ENCODE results near the gene HSD3B2. TPM values are rescaled to one million over a fixed set of nuclear protein-coding genes. Genes with fewer than 3 reads are reported as not detected.

HSD3B2 gene
- polyA plus RNA-seq, 4 donors: 0.07 to 2.8 (median 1.6) TPM; not detected in 1

DNA sequence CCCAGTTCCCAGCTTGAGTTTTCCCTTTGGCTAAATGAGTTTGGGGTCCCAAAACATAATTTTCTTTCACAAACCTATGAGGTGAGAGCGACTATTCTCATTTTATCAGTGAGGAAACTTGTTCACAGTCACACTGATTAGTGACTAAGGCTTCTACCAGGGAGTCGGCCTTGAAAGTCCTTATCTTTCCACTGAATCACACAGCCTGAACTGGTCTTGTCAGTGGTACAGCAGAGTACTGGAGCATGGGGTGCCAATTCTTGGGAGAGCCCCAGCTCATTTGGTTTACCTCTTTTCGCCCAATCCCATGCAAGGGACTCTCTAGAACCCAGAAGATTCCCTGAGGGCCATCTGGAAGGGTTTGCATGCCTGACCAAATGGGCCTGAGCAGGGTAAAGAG, 16.9 kb downstream of the HSD3B2 start:
- no peak for FAIRE-seq
- peak; percentile 18 to 26 for DNase-seq
- no peaks in the 10 kb centered on the region for H3K9me3 ChIP-seq (ENCODE audit: control insufficient read depth in 2 of 2, insufficient read depth in 1 of 2, low read depth in 1 of 2, low read length in 1 of 2)

DNA sequence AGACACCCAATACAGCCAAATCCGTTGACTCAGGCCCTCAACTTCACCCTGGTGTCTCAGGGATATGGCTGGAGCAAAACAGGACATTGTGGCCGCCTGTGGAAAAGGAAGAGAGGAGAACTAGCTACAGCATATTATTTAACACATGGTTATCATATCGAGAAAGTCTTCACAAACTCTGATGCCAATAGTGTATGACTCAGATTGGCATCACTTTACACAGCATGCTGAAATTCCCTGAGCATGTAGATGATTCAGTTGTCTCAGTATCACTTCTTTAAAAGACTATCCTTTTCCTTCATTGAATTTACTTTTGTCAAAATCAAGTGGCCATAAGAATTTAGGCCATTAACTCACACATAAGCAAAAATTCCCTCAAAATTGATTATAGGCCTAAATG, 20.1 kb downstream of the HSD3B2 start:
- no peaks in the 10 kb centered on the region for H3K9me3 ChIP-seq (ENCODE audit: control insufficient read depth in 2 of 2, insufficient read depth in 1 of 2, low read depth in 1 of 2, low read length in 1 of 2)
- no peak overlapping the region for H3K27ac ChIP-seq (ENCODE audit: low read depth in 1 of 3, low read length in 2 of 3)
- DNase-seq: no peak
- no peak overlapping the region for H3K4me3 ChIP-seq (ENCODE audit: low read depth in 1 of 3, low read length in 3 of 3)
- WGBS, 3 donors: 73 to 87% (median 86%) methylated on average over 3 of the region's 3 CpGs
- H3K27me3 ChIP-seq (ENCODE audit: control insufficient read depth in 3 of 3, insufficient read depth in 3 of 3, low read length in 3 of 3): no peaks in the 10 kb centered on the region
- H3K4me1 ChIP-seq (ENCODE audit: control insufficient read depth in 3 of 3, insufficient read depth in 2 of 3, low read depth in 1 of 3, low read length in 2 of 3): peaks cover 0 to 17% (median 0%) of the 10 kb centered on the region in 3 donors
- no peaks in the 10 kb centered on the region for H3K36me3 ChIP-seq (ENCODE audit: control insufficient read depth in 3 of 3, insufficient read depth in 2 of 3, low read depth in 1 of 3, low read length in 3 of 3)
- no peak for FAIRE-seq

More for the DNA sequence above, 16.9 kb downstream of the HSD3B2 start:
- Histone ChIP-seq H3K36me3 (ENCODE audit: control insufficient read depth in 3 of 3, insufficient read depth in 2 of 3, low read depth in 1 of 3, low read length in 3 of 3) (no peaks in the 10 kb centered on the region), H3K27me3 (ENCODE audit: control insufficient read depth in 3 of 3, insufficient read depth in 3 of 3, low read length in 3 of 3) (no peaks in the 10 kb centered on the region), H3K4me1 (ENCODE audit: control insufficient read depth in 3 of 3, insufficient read depth in 2 of 3, low read depth in 1 of 3, low read length in 2 of 3) (peaks cover 0 to 14% (median 0%) of the 10 kb centered on the region in 3 donors), H3K4me3 (ENCODE audit: low read depth in 1 of 3, low read length in 3 of 3) (no peak overlapping the region), H3K27ac (ENCODE audit: low read depth in 1 of 3, low read length in 2 of 3) (no peak overlapping the region)
- 31 to 66% (median 47%) methylated on average over 3 of the region's 3 CpGs for WGBS, 3 donors

DNA sequence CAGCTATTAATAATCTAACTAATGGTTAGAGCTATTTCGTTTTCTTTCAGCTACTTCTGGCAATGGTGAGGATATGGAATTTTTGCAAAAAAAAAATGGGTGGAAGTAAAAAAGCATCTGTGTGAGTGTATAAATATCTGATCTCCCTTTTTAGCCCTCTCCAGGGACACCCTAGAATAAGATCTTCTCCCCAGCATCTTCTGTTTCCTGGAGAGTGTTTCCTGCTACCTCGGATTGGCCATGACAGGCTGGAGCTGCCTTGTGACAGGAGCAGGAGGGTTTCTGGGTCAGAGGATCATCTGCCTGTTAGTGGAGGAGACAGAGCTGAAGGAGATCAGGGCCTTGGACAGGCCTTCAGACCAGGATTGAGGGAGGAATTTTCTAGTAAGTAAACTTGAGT, 23.8 kb downstream of the HSD3B2 start:
- Histone ChIP-seq H3K4me1 (ENCODE audit: control insufficient read depth in 3 of 3, insufficient read depth in 2 of 3, low read depth in 1 of 3, low read length in 2 of 3) (peaks cover 0 to 17% (median 0%) of the 10 kb centered on the region in 3 donors), H3K9me3 (ENCODE audit: control insufficient read depth in 2 of 2, insufficient read depth in 1 of 2, low read depth in 1 of 2, low read length in 1 of 2) (no peaks in the 10 kb centered on the region), H3K27ac (ENCODE audit: low read depth in 1 of 3, low read length in 2 of 3) (no peak overlapping the region), H3K27me3 (ENCODE audit: control insufficient read depth in 3 of 3, insufficient read depth in 3 of 3, low read length in 3 of 3) (no peaks in the 10 kb centered on the region), H3K36me3 (ENCODE audit: control insufficient read depth in 3 of 3, insufficient read depth in 2 of 3, low read depth in 1 of 3, low read length in 3 of 3) (no peaks in the 10 kb centered on the region), H3K4me3 (ENCODE audit: low read depth in 1 of 3, low read length in 3 of 3) (no peak overlapping the region)
- FAIRE-seq (no peak), DNase-seq (no peak)
- WGBS, 3 donors: 57 to 70% (median 61%) methylated on average over 2 of the region's 2 CpGs

DNA sequence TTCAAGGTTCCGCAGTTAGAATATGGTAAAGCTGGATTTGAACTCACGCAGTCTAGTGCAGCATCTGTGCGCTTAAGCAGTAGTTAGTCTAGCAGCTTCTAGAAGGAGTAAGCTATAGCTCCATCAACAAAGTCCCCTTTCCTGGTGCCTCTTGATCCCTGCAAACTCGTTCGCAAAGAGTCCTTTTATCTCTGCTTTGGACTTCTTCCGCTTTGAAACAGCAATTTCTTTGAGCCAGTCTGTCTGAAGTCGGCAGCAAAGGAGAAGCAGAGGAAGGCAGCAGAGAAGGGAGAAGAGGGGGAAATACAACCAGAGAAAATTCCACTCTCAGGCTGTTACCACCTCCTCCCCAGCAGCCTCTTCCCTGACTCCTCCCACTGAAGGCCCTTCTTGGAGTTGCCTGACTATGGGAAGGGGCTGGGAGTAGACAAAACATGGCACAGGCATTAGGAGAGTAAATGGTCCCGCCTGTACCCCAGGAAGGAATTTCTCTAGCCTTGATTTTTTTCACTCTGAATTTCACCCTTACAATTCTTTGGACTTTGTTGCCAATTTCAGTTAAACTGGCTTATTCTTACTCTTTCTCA, 25.9 kb downstream of the HSD3B2 start:
- 68 to 75% (median 73%) methylated on average over 8 of the region's 8 CpGs for WGBS, 3 donors

DNA sequence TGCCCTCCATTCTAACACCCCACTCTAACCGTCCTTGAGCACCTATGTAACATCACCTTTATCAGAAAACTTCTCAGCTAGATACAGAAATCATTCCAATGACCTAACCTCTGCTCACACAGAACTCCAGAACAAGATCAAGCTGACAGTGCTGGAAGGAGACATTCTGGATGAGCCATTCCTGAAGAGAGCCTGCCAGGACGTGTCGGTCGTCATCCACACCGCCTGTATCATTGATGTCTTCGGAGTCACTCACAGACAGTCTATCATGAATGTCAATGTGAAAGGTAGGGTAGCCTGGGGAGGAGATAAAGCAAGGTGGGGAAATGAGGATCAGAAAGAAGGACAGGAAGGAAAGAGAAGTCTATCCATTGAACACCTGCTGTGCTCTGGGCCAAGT, 27.8 kb downstream of the HSD3B2 start:
- Histone ChIP-seq H3K27me3 (ENCODE audit: control insufficient read depth in 3 of 3, insufficient read depth in 3 of 3, low read length in 3 of 3) (no peaks in the 10 kb centered on the region), H3K36me3 (ENCODE audit: control insufficient read depth in 3 of 3, insufficient read depth in 2 of 3, low read depth in 1 of 3, low read length in 3 of 3) (no peaks in the 10 kb centered on the region), H3K4me1 (ENCODE audit: control insufficient read depth in 3 of 3, insufficient read depth in 2 of 3, low read depth in 1 of 3, low read length in 2 of 3) (peaks cover 0 to 23% (median 0%) of the 10 kb centered on the region in 3 donors), H3K4me3 (ENCODE audit: low read depth in 1 of 3, low read length in 3 of 3) (no peak overlapping the region), H3K9me3 (ENCODE audit: control insufficient read depth in 2 of 2, insufficient read depth in 1 of 2, low read depth in 1 of 2, low read length in 1 of 2) (no peaks in the 10 kb centered on the region), H3K27ac (ENCODE audit: low read depth in 1 of 3, low read length in 2 of 3) (no peak overlapping the region)
- DNase-seq: no peak
- no peak for FAIRE-seq
- 84 to 91% (median 88%) methylated on average over 6 of the region's 6 CpGs for WGBS, 3 donors

More for the DNA sequence above, 25.9 kb downstream of the HSD3B2 start:
- no peak for DNase-seq
- FAIRE-seq: no peak
- Histone ChIP-seq H3K27me3 (ENCODE audit: control insufficient read depth in 3 of 3, insufficient read depth in 3 of 3, low read length in 3 of 3) (no peaks in the 10 kb centered on the region), H3K27ac (ENCODE audit: low read depth in 1 of 3, low read length in 2 of 3) (no peak overlapping the region), H3K9me3 (ENCODE audit: control insufficient read depth in 2 of 2, insufficient read depth in 1 of 2, low read depth in 1 of 2, low read length in 1 of 2) (no peaks in the 10 kb centered on the region), H3K4me1 (ENCODE audit: control insufficient read depth in 3 of 3, insufficient read depth in 2 of 3, low read depth in 1 of 3, low read length in 2 of 3) (peaks cover 0 to 21% (median 0%) of the 10 kb centered on the region in 3 donors), H3K36me3 (ENCODE audit: control insufficient read depth in 3 of 3, insufficient read depth in 2 of 3, low read depth in 1 of 3, low read length in 3 of 3) (no peaks in the 10 kb centered on the region), H3K4me3 (ENCODE audit: low read depth in 1 of 3, low read length in 3 of 3) (no peak overlapping the region)

DNA sequence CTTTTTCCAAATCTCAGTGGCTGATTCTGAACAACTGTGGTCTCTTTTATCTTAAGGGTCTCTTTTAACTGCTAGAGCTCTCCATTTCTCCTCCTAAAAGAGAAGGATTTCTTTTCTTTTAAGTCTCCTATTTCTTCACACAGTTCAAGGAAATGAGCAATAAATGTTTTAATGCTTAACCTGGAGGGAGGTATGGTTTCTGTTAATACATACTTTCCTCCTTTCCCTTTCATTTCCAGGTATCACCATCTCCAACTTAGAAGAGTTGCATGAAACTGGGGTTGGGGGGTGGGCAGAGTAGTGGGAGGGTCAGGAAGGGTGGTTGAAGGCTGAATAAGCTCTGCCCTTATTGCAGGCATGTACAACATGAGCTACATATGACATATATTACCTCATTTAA, 31.4 kb downstream of the HSD3B2 start:
- Histone ChIP-seq H3K27me3 (ENCODE audit: control insufficient read depth in 3 of 3, insufficient read depth in 3 of 3, low read length in 3 of 3) (no peaks in the 10 kb centered on the region), H3K27ac (ENCODE audit: low read depth in 1 of 3, low read length in 2 of 3) (no peak overlapping the region), H3K9me3 (ENCODE audit: control insufficient read depth in 2 of 2, insufficient read depth in 1 of 2, low read depth in 1 of 2, low read length in 1 of 2) (no peaks in the 10 kb centered on the region), H3K4me1 (ENCODE audit: control insufficient read depth in 3 of 3, insufficient read depth in 2 of 3, low read depth in 1 of 3, low read length in 2 of 3) (peaks cover 0 to 17% (median 0%) of the 10 kb centered on the region in 3 donors), H3K4me3 (ENCODE audit: low read depth in 1 of 3, low read length in 3 of 3) (no peak overlapping the region), H3K36me3 (ENCODE audit: control insufficient read depth in 3 of 3, insufficient read depth in 2 of 3, low read depth in 1 of 3, low read length in 3 of 3) (no peaks in the 10 kb centered on the region)
- FAIRE-seq: no peak
- DNase-seq: peak in 1 of 2 donors; percentile 56

DNA sequence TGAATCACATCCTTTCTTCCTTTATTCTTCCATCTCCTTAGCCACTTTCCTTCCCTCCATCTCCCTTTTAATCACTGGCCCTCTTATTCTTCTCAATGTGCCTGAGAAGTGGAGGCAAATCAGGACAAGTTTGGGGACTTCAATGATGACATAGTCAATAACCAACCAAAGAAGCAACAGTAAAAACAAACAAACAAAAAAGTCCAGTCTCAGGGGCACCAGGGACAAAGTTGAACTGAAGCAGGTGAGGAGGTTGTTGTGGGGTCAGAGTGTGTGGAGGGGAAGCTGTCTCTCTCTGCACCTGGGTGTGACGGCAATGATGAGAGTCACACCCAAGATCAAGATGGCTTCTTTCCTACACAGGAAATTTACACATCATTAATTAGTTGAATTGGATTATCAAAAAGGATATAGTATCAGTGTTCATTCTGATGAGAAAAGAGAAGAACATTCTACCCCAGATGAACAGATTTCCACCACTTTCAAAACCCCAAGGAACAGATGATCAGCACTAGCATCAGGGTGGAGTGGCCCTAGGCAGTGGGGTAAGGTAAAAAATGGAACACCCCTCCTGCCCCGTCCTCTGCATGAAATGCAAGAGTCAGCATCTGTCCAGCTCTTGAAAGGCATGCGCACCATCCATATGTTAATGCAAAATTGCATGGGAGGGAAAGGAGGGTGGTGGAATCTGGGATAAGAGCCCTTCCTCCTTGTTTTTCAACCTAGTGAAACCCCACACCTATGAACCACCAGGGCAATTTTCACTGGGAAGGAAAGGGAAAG, 32.6 kb downstream of the HSD3B2 start:
- 76 to 86% (median 85%) methylated on average over 3 of the region's 3 CpGs for whole genome bisulfite sequencing, 3 donors
- no peaks in the 10 kb centered on the region for H3K36me3 ChIP-seq (ENCODE audit: control insufficient read depth in 3 of 3, insufficient read depth in 2 of 3, low read depth in 1 of 3, low read length in 3 of 3)
- no peak for FAIRE-seq
- peaks cover 0 to 21% (median 0%) of the 10 kb centered on the region in 3 donors for H3K4me1 ChIP-seq (ENCODE audit: control insufficient read depth in 3 of 3, insufficient read depth in 2 of 3, low read depth in 1 of 3, low read length in 2 of 3)
- no peak for DNase-seq
- H3K27me3 ChIP-seq (ENCODE audit: control insufficient read depth in 3 of 3, insufficient read depth in 3 of 3, low read length in 3 of 3): no peaks in the 10 kb centered on the region
- H3K27ac ChIP-seq (ENCODE audit: low read depth in 1 of 3, low read length in 2 of 3): no peak overlapping the region
- no peaks in the 10 kb centered on the region for H3K9me3 ChIP-seq (ENCODE audit: control insufficient read depth in 2 of 2, insufficient read depth in 1 of 2, low read depth in 1 of 2, low read length in 1 of 2)
- H3K4me3 ChIP-seq (ENCODE audit: low read depth in 1 of 3, low read length in 3 of 3): no peak overlapping the region

DNA sequence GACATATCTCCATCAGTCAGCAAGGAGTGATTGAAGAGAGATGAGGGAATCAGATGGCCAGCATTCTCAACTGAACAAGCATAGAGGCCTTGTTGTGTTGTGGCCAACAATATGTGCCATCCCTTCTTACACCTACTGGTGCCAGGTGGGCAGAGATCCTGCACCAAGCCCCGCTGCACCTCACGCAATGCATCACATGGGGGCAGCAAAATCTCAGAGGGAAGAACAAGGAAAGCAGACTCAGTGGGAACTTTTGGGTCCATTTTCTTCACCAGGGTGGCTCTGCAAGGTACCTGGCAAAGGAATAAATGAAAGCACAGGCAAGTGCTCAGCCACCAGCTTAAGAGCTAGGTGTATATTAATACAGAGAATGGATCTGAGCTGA, 33.2 kb downstream of the HSD3B2 start:
- no peaks in the 10 kb centered on the region for H3K9me3 ChIP-seq (ENCODE audit: control insufficient read depth in 2 of 2, insufficient read depth in 1 of 2, low read depth in 1 of 2, low read length in 1 of 2)
- WGBS, 3 donors: 75 to 86% (median 83%) methylated on average over 2 of the region's 2 CpGs
- no peaks in the 10 kb centered on the region for H3K36me3 ChIP-seq (ENCODE audit: control insufficient read depth in 3 of 3, insufficient read depth in 2 of 3, low read depth in 1 of 3, low read length in 3 of 3)
- peaks cover 0 to 26% (median 0%) of the 10 kb centered on the region in 3 donors for H3K4me1 ChIP-seq (ENCODE audit: control insufficient read depth in 3 of 3, insufficient read depth in 2 of 3, low read depth in 1 of 3, low read length in 2 of 3)
- FAIRE-seq (no peak), DNase-seq (no peak)
- H3K27ac ChIP-seq (ENCODE audit: low read depth in 1 of 3, low read length in 2 of 3): no peak overlapping the region
- H3K27me3 ChIP-seq (ENCODE audit: control insufficient read depth in 3 of 3, insufficient read depth in 3 of 3, low read length in 3 of 3): no peaks in the 10 kb centered on the region
- H3K4me3 ChIP-seq (ENCODE audit: low read depth in 1 of 3, low read length in 3 of 3): no peak overlapping the region

All from small intestine (tissue), 7 donors.